Progenitor cell of endocrine pancreas (in vitro differentiated cells): ENCODE data around the gene HRK. TPM values are rescaled to one million over a fixed set of nuclear protein-coding genes. Genes with fewer than 3 reads are reported as not detected.

Source experiments
- DNase-seq: peaks from one replicate; pipeline ENCODE4 v3.0.0; 2021; ENCODE audit warnings: low spot score; ENCODE audit not compliant: unreplicated experiment
- H3K27ac Mint-ChIP-seq: 2 replicates; pipeline ENCODE4 v1.8.0; 2021; ENCODE audit warnings: mild to moderate bottlenecking, moderate library complexity, mixed read lengths
- H3K27me3 Mint-ChIP-seq: 2 replicates; pipeline ENCODE4 v1.8.0; 2021; ENCODE audit warnings: mixed read lengths
- H3K36me3 Mint-ChIP-seq: 2 replicates; pipeline ENCODE4 v1.8.0; 2022; ENCODE audit warnings: mixed read lengths; ENCODE audit not compliant: insufficient read depth
- H3K4me1 Mint-ChIP-seq: 2 replicates; pipeline ENCODE4 v1.8.0; 2021; ENCODE audit warnings: low read depth, mixed read lengths
- H3K4me3 Mint-ChIP-seq: 2 replicates; pipeline ENCODE4 v1.8.0; 2021; ENCODE audit warnings: low read depth, mild to moderate bottlenecking, moderate library complexity, mixed read lengths
- H3K9me3 Mint-ChIP-seq: 2 replicates; pipeline ENCODE4 v1.8.0; 2021; ENCODE audit warnings: low read depth, mixed read lengths
- total RNA-seq: library from RNA; stranded (reverse); gene quantifications from 2 replicates; pipeline ENCODE4 v1.2.1, GENCODE V29; 2021
- TF ChIP-seq, protein P1 (sequence below): fragments of 200-600 bp; sonication (generic); IDR thresholded peaks from one replicate; pipeline ENCODE4 v1.5.0; 2021; ENCODE audit warnings: antibody characterized with exemption, mild to moderate bottlenecking; ENCODE audit not compliant: unreplicated experiment

Gene HRK
- total RNA-seq, 1 donor from 2014 or later, result 5.5 TPM

DNA sequence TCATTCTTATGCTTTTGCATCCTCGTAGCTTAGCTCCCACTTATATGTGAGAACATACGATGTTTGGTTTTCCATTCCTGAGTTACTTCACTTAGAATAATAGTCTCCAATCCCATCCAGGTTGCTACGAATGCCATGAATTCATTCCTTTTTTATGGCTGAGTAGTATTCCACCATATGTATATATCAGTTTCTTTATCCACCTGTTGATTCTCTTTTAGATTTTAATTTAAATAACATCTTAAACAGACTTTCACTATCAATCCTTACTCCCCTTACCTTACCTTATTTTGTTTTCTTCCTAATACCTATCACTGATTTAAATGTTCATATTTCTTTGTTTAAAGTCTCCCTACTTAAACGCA, 29.0 kb upstream of the HRK start:
- DNase-seq, result no peak
- Mint-ChIP-seq H3K4me3 (peak overlapping the region; percentile 89), H3K36me3 (no peaks in the 10 kb centered on the region), H3K27me3 (peaks cover 3% of the 10 kb centered on the region), H3K9me3 (peaks cover 3% of the 10 kb centered on the region), H3K27ac (peak overlapping the region; percentile 88), H3K4me1 (peaks cover 11% of the 10 kb centered on the region)
- TF ChIP-seq, protein P1, sequence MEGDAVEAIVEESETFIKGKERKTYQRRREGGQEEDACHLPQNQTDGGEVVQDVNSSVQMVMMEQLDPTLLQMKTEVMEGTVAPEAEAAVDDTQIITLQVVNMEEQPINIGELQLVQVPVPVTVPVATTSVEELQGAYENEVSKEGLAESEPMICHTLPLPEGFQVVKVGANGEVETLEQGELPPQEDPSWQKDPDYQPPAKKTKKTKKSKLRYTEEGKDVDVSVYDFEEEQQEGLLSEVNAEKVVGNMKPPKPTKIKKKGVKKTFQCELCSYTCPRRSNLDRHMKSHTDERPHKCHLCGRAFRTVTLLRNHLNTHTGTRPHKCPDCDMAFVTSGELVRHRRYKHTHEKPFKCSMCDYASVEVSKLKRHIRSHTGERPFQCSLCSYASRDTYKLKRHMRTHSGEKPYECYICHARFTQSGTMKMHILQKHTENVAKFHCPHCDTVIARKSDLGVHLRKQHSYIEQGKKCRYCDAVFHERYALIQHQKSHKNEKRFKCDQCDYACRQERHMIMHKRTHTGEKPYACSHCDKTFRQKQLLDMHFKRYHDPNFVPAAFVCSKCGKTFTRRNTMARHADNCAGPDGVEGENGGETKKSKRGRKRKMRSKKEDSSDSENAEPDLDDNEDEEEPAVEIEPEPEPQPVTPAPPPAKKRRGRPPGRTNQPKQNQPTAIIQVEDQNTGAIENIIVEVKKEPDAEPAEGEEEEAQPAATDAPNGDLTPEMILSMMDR, result no peak

DNA sequence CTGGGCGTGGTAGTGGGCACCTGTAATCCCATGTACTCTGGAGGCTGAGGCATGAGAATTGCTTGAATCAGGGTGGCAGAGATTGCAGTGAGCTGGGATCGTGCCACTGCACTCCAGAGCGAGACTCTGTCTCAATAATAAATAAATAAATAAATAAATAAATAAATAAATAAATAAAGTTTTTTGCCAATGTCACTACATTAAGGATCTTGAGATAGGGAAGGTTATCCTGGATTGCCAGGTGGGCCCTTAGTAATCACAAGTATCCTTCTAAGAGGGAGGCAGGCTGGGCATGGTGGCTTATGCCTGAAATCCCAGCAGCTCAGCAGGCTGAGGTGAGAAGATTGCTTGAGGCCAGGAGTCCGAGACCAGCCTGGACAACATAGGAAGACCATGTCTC, 25.0 kb upstream of the HRK start:
- no peak overlapping the region for H3K27ac Mint-ChIP-seq
- no peaks in the 10 kb centered on the region for H3K36me3 Mint-ChIP-seq
- no peak for DNase-seq
- H3K4me3 Mint-ChIP-seq, result no peak overlapping the region
- TF ChIP-seq, protein P1, result no peak
- peaks cover 4% of the 10 kb centered on the region for H3K4me1 Mint-ChIP-seq
- H3K27me3 Mint-ChIP-seq, result peaks cover 9% of the 10 kb centered on the region
- peaks cover 3% of the 10 kb centered on the region for H3K9me3 Mint-ChIP-seq

DNA sequence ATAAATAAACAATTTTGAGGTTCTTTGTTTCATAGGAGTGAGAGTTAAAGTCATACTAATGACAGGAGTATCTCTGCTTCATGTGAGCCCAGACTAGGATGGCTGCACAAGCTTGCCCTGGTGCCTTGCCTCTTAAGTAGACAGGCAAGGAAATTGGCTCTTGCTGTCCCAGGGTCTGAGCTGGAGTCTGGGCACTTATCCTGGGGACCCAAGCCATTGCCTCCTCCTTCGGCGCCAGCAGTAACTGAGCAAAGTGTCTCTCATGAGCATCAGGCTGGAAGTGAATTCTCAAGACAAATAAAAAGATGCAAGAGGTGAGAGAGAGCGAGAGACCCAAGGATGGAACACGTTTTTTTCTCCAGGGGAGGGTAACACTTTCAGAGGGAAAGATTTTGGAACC, 22.6 kb upstream of the HRK start:
- H3K27ac Mint-ChIP-seq, result no peak overlapping the region
- TF ChIP-seq, protein P1, result no peak
- no peaks in the 10 kb centered on the region for H3K9me3 Mint-ChIP-seq
- no peaks in the 10 kb centered on the region for H3K4me1 Mint-ChIP-seq
- no peak overlapping the region for H3K4me3 Mint-ChIP-seq
- H3K27me3 Mint-ChIP-seq, result peaks cover 19% of the 10 kb centered on the region
- no peaks in the 10 kb centered on the region for H3K36me3 Mint-ChIP-seq
- no peak for DNase-seq

DNA sequence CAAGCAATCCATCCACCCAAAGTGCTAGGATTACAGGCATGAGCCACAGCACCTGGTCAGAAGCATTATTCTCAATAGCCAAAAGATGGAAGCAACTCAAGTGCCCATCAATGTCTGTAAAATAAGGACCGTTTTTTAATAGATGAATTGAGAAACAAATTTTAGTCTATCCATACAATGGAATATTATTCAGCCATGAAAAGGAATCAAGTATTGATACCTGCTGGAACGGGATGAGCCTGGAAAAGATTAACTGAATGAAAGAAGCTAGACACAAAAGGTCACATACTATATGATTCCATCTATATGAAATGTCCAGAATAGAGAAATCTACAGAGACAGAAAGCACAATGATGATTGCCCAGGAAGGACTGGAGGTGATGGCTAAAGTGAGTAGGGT, 20.4 kb upstream of the HRK start:
- Mint-ChIP-seq H3K9me3 (no peaks in the 10 kb centered on the region), H3K4me3 (no peak overlapping the region), H3K4me1 (no peaks in the 10 kb centered on the region), H3K27ac (no peak overlapping the region), H3K36me3 (no peaks in the 10 kb centered on the region), H3K27me3 (peaks cover 23% of the 10 kb centered on the region)
- TF ChIP-seq, protein P1, result no peak
- DNase-seq, result no peak

DNA sequence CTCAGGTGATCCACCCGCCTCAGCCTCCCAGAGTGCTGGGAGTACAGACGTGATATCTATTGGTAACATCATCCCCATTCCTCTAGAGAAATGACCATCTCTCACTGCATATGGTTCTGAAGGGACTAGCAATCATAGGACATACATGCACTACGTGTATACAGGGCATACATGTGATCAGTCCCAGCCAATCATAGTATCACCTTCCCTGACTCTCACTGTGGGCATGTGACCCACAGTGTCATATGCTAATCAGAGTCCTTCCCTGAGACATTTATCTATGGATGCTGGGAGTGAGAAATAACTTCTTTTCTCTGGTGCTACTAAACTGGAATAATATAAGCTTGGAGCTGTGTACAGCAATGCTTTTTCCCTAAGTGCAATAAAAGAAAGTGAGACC, 17.4 kb upstream of the HRK start:
- no peak overlapping the region for H3K4me3 Mint-ChIP-seq
- TF ChIP-seq, protein P1, result no peak
- no peaks in the 10 kb centered on the region for H3K9me3 Mint-ChIP-seq
- H3K27ac Mint-ChIP-seq, result no peak overlapping the region
- no peaks in the 10 kb centered on the region for H3K4me1 Mint-ChIP-seq
- no peak for DNase-seq
- H3K27me3 Mint-ChIP-seq, result peaks cover 19% of the 10 kb centered on the region
- no peaks in the 10 kb centered on the region for H3K36me3 Mint-ChIP-seq
